GM23248 (cell line): Measurements from ENCODE around the gene CACNG5. TPM values are rescaled to one million over a fixed set of nuclear protein-coding genes. Genes with fewer than 3 reads are reported as not detected.

ENCODE experiments used
- DNase-seq: peaks from one replicate; pipeline ENCODE4 v3.0.0-alpha.2; 2015
- H2AFZ ChIP-seq: fragments of 200-600 bp; sonication (generic); 2 replicates; pipeline ENCODE4 v1.6.1; 2016; ENCODE audit warnings: antibody characterized with exemption
- H3F3A ChIP-seq: fragments of 200-600 bp; sonication (generic); 2 replicates; pipeline ENCODE4 v1.6.1; 2016; ENCODE audit warnings: mild to moderate bottlenecking, antibody characterized with exemption, mixed run types; ENCODE audit not compliant: insufficient read depth
- H3K27ac ChIP-seq: fragments of 200-600 bp; sonication (generic); 2 replicates; pipeline ENCODE4 v1.5.1; 2016; ENCODE audit warnings: mild to moderate bottlenecking
- H3K27me3 ChIP-seq: fragments of 200-600 bp; sonication (generic); replicated peaks from 2 replicates; pipeline ENCODE4 v1.6.1; 2016; ENCODE audit warnings: mild to moderate bottlenecking; ENCODE audit not compliant: insufficient read depth
- H3K36me3 ChIP-seq: fragments of 200-600 bp; sonication (generic); 2 replicates; pipeline ENCODE4 v1.6.1; 2016; ENCODE audit warnings: low read depth, mild to moderate bottlenecking
- H3K4me1 ChIP-seq: fragments of 200-600 bp; sonication (generic); 2 replicates; pipeline ENCODE4 v1.6.1; 2016; ENCODE audit warnings: mild to moderate bottlenecking; ENCODE audit not compliant: insufficient read depth
- H3K4me2 ChIP-seq: fragments of 200-600 bp; sonication (generic); one replicate; pipeline ENCODE4 v1.6.1; 2016; ENCODE audit warnings: mild to moderate bottlenecking; ENCODE audit not compliant: unreplicated experiment
- H3K4me3 ChIP-seq: fragments of 200-600 bp; sonication (generic); 2 replicates; pipeline ENCODE4 v1.5.1; 2016; ENCODE audit warnings: mild to moderate bottlenecking
- H3K79me2 ChIP-seq: fragments of 200-600 bp; sonication (generic); 2 replicates; pipeline ENCODE4 v1.6.1; 2016; ENCODE audit warnings: mild to moderate bottlenecking; ENCODE audit not compliant: insufficient read depth
- H3K9ac ChIP-seq: fragments of 200-600 bp; sonication (generic); 2 replicates; pipeline ENCODE4 v1.6.1; 2016; ENCODE audit warnings: mild to moderate bottlenecking
- H3K9me2 ChIP-seq: fragments of 200-600 bp; sonication (generic); 2 replicates; pipeline ENCODE4 v1.6.1; 2016; ENCODE audit warnings: mixed run types, mild to moderate bottlenecking, moderate library complexity; ENCODE audit not compliant: insufficient read depth
- H3K9me3 ChIP-seq: fragments of 200-600 bp; sonication (generic); one replicate; pipeline ENCODE4 v1.6.1; 2017; ENCODE audit warnings: low read depth
- H4K20me1 ChIP-seq: fragments of 200-600 bp; sonication (generic); 2 replicates; pipeline ENCODE4 v1.6.0; 2016; ENCODE audit not compliant: insufficient read depth
- EZH2 ChIP-seq: fragments of 200-600 bp; sonication (generic); IDR thresholded peaks from 2 replicates; pipeline ENCODE4 v1.6.1; 2018; ENCODE audit warnings: antibody characterized with exemption, mild to moderate bottlenecking; ENCODE audit not compliant: insufficient read depth, poor library complexity, severe bottlenecking
- EZH2phosphoT487 ChIP-seq: fragments of 200-600 bp; sonication (generic); IDR thresholded peaks from 2 replicates; pipeline ENCODE4 v1.6.1; 2018; ENCODE audit warnings: antibody characterized with exemption, moderate library complexity, mild to moderate bottlenecking, low read depth; ENCODE audit not compliant: insufficient read depth
- WGBS, 2 experiments: methylation state at CpG; one replicate each; pipeline ENCODE4 v1.1.6; 2015 to 2017; ENCODE audit warnings: low lambda C conversion rate in 2 of 2, low coverage in 1 of 2; ENCODE audit errors: missing lambda C conversion rate in 2 of 2; 5-methylcytosine and 5-hydroxymethylcytosine counted together
- in situ Hi-C: fragments of 300-500 bp; cut with MboI; formaldehyde crosslinking; loops from 2 replicates; pipeline ENCODE4 v1.15.0; 2020
- polyA plus RNA-seq: library from polyadenylated mRNA; unstranded; fragments of >200 nt; fragmentation: Nextera tagmentation; extraction: Ambion mirVana; gene quantifications from 2 replicates; pipeline ENCODE4 v1.2.1, GENCODE V29; 2016
- total RNA-seq: library from RNA; depleted of rRNA; stranded (reverse); fragments of >200 nt; shearing (Covaris generic); gene quantifications from 2 replicates; pipeline ENCODE4 v1.2.3, GENCODE V29; 2014

CACNG5 gene
- total and polyA plus RNA-seq, 2 experiments from 2014 or later, result not detected

- H3F3A ChIP-seq, result peaks cover 1% of the 10 kb centered on the region; the same call in 1 of the 2 replicates
- H3K79me2 ChIP-seq, result no peaks in the 10 kb centered on the region
- no peaks in the 10 kb centered on the region for H3K9me2 ChIP-seq
- no peak overlapping the region for H3K27ac ChIP-seq
- no peaks in the 10 kb centered on the region for H3K36me3 ChIP-seq
- in situ Hi-C loops, result no loop called here
- H4K20me1 ChIP-seq, result no peaks in the 10 kb centered on the region; the same call in 1 of the 2 replicates
- no peaks in the 10 kb centered on the region for H3K27me3 ChIP-seq
- H3K4me1 ChIP-seq, result no peaks in the 10 kb centered on the region
- H3K9ac ChIP-seq, result no peak overlapping the region
- no peak overlapping the region for H2AFZ ChIP-seq
- no peak for TF ChIP-seq EZH2phosphoT487
- no peak for TF ChIP-seq EZH2
- no peak overlapping the region for H3K4me3 ChIP-seq
- no peaks in the 10 kb centered on the region for H3K9me3 ChIP-seq
- DNase-seq, result no peak
- H3K4me2 ChIP-seq, result no peak overlapping the region
- 63 to 67% methylated on average over 6 of the region's 6 CpGs for WGBS, 2 experiments
These were observed 20.9 kb upstream of the CACNG5 start for GRCh38 chr17:66814026-66814425.

- no peaks in the 10 kb centered on the region for H3K36me3 ChIP-seq
- WGBS, 2 experiments, result 17 to 29% methylated on average over 5 of the region's 5 CpGs
- no peaks in the 10 kb centered on the region for H3K4me1 ChIP-seq
- no peaks in the 10 kb centered on the region; the same call in 1 of the 2 replicates for H3K27me3 ChIP-seq
- H3F3A ChIP-seq, result no peaks in the 10 kb centered on the region; the same call in 1 of the 2 replicates
- no peaks in the 10 kb centered on the region for H3K79me2 ChIP-seq
- H3K4me2 ChIP-seq, result no peak overlapping the region
- no peak for TF ChIP-seq EZH2
- no peak for TF ChIP-seq EZH2phosphoT487
- in situ Hi-C loops, result no loop called here
- no peak overlapping the region for H3K27ac ChIP-seq
- no peak overlapping the region for H3K9ac ChIP-seq
- DNase-seq, result no peak
- H3K9me2 ChIP-seq, result no peaks in the 10 kb centered on the region
- no peaks in the 10 kb centered on the region; the same call in 1 of the 2 replicates for H4K20me1 ChIP-seq
- H3K4me3 ChIP-seq, result no peak overlapping the region
- no peaks in the 10 kb centered on the region for H3K9me3 ChIP-seq
- no peak overlapping the region for H2AFZ ChIP-seq
These were observed 20.3 kb upstream of the CACNG5 start for GRCh38 chr17:66814570-66814969.

GRCh38 chr17:66817750-66818149 lies 17.2 kb upstream of the CACNG5 start:
- no peaks in the 10 kb centered on the region for H3F3A ChIP-seq
- no peak overlapping the region for H3K4me3 ChIP-seq
- no peaks in the 10 kb centered on the region for H3K79me2 ChIP-seq
- H3K4me1 ChIP-seq, result no peaks in the 10 kb centered on the region
- no peak overlapping the region for H3K4me2 ChIP-seq
- no peaks in the 10 kb centered on the region for H3K9me2 ChIP-seq
- H2AFZ ChIP-seq, result no peak overlapping the region
- DNase-seq, result no peak
- no peak overlapping the region for H3K9ac ChIP-seq
- 50 to 59% methylated on average over 1 of the region's 1 CpG for WGBS, 2 experiments
- no peaks in the 10 kb centered on the region for H4K20me1 ChIP-seq
- in situ Hi-C loops, result no loop called here
- H3K9me3 ChIP-seq, result no peaks in the 10 kb centered on the region
- H3K27me3 ChIP-seq, result peaks cover 19% of the 10 kb centered on the region
- H3K36me3 ChIP-seq, result no peaks in the 10 kb centered on the region
- TF ChIP-seq EZH2, result no peak
- no peak for TF ChIP-seq EZH2phosphoT487
- H3K27ac ChIP-seq, result no peak overlapping the region

GRCh38 chr17:66819466-66819865 lies 15.5 kb upstream of the CACNG5 start:
- DNase-seq, result no peak
- 80 to 83% methylated on average over 6 of the region's 6 CpGs for whole genome bisulfite sequencing, 2 experiments
- Histone ChIP-seq H3F3A (no peaks in the 10 kb centered on the region), H3K79me2 (no peaks in the 10 kb centered on the region), H3K36me3 (no peaks in the 10 kb centered on the region), H3K4me2 (no peak overlapping the region), H3K4me3 (no peak overlapping the region), H3K27ac (no peak overlapping the region), H4K20me1 (no peaks in the 10 kb centered on the region), H2AFZ (no peak overlapping the region), H3K9ac (no peak overlapping the region), H3K27me3 (peaks cover 20% of the 10 kb centered on the region), H3K9me3 (no peaks in the 10 kb centered on the region), H3K9me2 (no peaks in the 10 kb centered on the region), H3K4me1 (no peaks in the 10 kb centered on the region)
- in situ Hi-C loops, result no loop called here
- TF ChIP-seq EZH2, result no peak

- Histone ChIP-seq H3K9me2 (no peaks in the 10 kb centered on the region), H3K79me2 (no peaks in the 10 kb centered on the region), H3K4me2 (no peak overlapping the region), H3K4me3 (no peak overlapping the region), H3F3A (no peaks in the 10 kb centered on the region), H3K9me3 (no peaks in the 10 kb centered on the region), H2AFZ (no peak overlapping the region), H3K9ac (no peak overlapping the region), H3K27ac (no peak overlapping the region), H3K4me1 (no peaks in the 10 kb centered on the region), H3K36me3 (no peaks in the 10 kb centered on the region), H4K20me1 (no peaks in the 10 kb centered on the region), H3K27me3 (peaks cover 20% of the 10 kb centered on the region)
- TF ChIP-seq EZH2 (no peak), EZH2phosphoT487 (no peak)
- 41 to 43% methylated on average over 8 of the region's 8 CpGs for WGBS, 2 experiments
- no peak for DNase-seq
- in situ Hi-C loops, result no loop called here
These were observed 12.9 kb upstream of the CACNG5 start for GRCh38 chr17:66822009-66822408.
